Small intestine (tissue), 7 donors: ENCODE measurements around the gene GABRB2. TPM values are rescaled to one million over a fixed set of nuclear protein-coding genes. Genes with fewer than 3 reads are reported as not detected.

Source experiments
- DNase-seq, 2 donors: peaks; one replicate each; pipeline versions ENCODE4 v3.0.0 to v3.0.0-alpha.2; 2013
- FAIRE-seq: peaks from 2 replicates; lab custom pipeline; 2012; peaks lifted over from hg19 to GRCh38; lab: Jason Lieb, UNC
- H3K27ac ChIP-seq, 3 donors: one replicate each; pipeline ENCODE4 v1.5.1; 2013; ENCODE audit warnings: low read length in 2 of 3, mild to moderate bottlenecking in 2 of 3, control low read depth in 1 of 3, inconsistent platforms in 1 of 3, low read depth in 1 of 3, moderate library complexity in 1 of 3
- H3K27me3 ChIP-seq, 3 donors: one replicate each; pipeline ENCODE4 v1.6.1; 2013; ENCODE audit warnings: low read length in 3 of 3, inconsistent platforms in 1 of 3; ENCODE audit not compliant: control insufficient read depth in 3 of 3, insufficient read depth in 3 of 3
- H3K36me3 ChIP-seq, 3 donors: one replicate each; pipeline ENCODE4 v1.6.1; 2013; ENCODE audit warnings: low read length in 3 of 3, inconsistent platforms in 1 of 3, low read depth in 1 of 3, mild to moderate bottlenecking in 1 of 3, moderate library complexity in 1 of 3; ENCODE audit not compliant: control insufficient read depth in 3 of 3, insufficient read depth in 2 of 3
- H3K4me1 ChIP-seq, 3 donors: one replicate each; pipeline ENCODE4 v1.6.1; 2013; ENCODE audit warnings: low read length in 2 of 3, inconsistent platforms in 1 of 3, low read depth in 1 of 3, mild to moderate bottlenecking in 1 of 3, moderate library complexity in 1 of 3; ENCODE audit not compliant: control insufficient read depth in 3 of 3, insufficient read depth in 2 of 3
- H3K4me3 ChIP-seq, 3 donors: one replicate each; pipeline ENCODE4 v1.5.1; 2013; ENCODE audit warnings: low read length in 3 of 3, control low read depth in 1 of 3, inconsistent platforms in 1 of 3, low read depth in 1 of 3, mild to moderate bottlenecking in 1 of 3, moderate library complexity in 1 of 3
- H3K9me3 ChIP-seq, 2 donors: one replicate each; pipeline ENCODE4 v1.6.1; 2013; ENCODE audit warnings: low read depth in 1 of 2, low read length in 1 of 2; ENCODE audit not compliant: control insufficient read depth in 2 of 2, insufficient read depth in 1 of 2
- WGBS, 3 donors: extraction: QIAGEN DNeasy Blood & Tissue Kit; methylation state at CpG; one replicate each; pipeline ENCODE4 v1.1.7; 2013; 5-methylcytosine and 5-hydroxymethylcytosine counted together
- polyA plus RNA-seq, 4 donors: library from polyadenylated mRNA; stranded (reverse) in 3 of 4; unstranded in 1 of 4; fragments of 200-250 nt in 3 of 4; fragments of 120-200 nt in 1 of 4; gene quantifications; one replicate each; pipeline versions ENCODE4 v1.2.1 to v1.2.3, GENCODE V29; 2013
- donor health status: healthy with polysubstance abuse.
- donor health status: control.
- donor health status: control.
- donor health status: Bipolar disorder and iron deficiency.
- donor health status: healthy.

The GABRB2 gene
- polyA plus RNA-seq, 4 donors, result 0.22 to 3.9 (median 0.68) TPM

DNA sequence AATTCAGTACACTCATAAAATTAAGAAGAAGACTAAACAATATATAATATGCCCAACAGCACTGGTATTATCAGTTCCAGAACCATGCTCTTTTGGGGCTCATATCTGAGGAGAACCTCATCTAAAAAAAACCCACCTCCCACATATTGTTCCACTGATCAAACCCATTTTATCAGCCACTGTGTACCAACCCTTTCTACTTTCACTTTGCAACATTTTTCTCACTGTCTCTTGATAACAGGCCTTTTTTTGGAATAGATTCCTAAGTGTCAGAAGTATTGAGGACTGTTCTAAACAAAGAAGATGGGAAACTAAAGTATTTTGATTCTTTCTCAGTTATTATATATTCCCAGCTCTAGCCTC, 173.2 kb downstream of the GABRB2 start:
- Histone ChIP-seq H3K4me1 (no peaks in the 10 kb centered on the region), H3K27me3 (no peaks in the 10 kb centered on the region), H3K9me3 (no peaks in the 10 kb centered on the region), H3K27ac (no peak overlapping the region), H3K4me3 (no peak overlapping the region), H3K36me3 (no peaks in the 10 kb centered on the region)
- FAIRE-seq (no peak), DNase-seq (no peak)

DNA sequence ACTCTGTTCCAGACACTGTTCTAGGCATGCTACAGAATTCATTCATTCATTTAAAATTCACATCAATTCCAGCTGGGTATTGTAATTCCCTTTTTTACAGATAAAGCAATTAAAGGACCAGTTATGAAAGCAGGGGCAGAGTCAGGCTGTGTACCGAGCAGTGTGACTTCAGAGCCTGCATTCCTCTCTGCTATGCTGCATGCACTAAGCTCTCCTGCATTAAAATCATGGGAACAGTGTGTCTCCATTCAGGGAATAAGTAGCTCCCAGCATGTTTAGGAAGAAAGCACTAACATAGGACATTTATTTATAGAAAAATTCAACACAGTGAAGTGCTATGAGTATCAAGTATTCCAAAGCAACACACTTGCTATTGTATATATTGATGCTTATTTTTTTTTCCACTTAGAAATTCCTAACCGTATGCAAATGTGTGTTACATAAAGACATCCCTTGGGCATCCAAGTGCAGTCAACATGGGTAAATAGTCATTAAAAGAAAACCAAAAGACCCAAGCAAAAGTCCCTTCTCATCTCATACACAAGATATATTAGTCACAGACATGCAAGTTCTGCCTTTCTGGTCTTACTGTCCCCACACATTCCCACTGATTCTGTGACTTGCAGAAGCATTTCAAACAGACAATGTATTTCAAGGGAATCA, 173.7 kb downstream of the GABRB2 start:
- H3K4me3 ChIP-seq, result no peak overlapping the region
- H3K9me3 ChIP-seq, result no peaks in the 10 kb centered on the region
- H3K36me3 ChIP-seq, result no peaks in the 10 kb centered on the region
- H3K4me1 ChIP-seq, result no peaks in the 10 kb centered on the region
- no peaks in the 10 kb centered on the region for H3K27me3 ChIP-seq
- FAIRE-seq (no peak), DNase-seq (no peak)
- WGBS, 3 donors, result 55 to 70% (median 65%) methylated on average over 2 of the region's 2 CpGs
- no peak overlapping the region for H3K27ac ChIP-seq

DNA sequence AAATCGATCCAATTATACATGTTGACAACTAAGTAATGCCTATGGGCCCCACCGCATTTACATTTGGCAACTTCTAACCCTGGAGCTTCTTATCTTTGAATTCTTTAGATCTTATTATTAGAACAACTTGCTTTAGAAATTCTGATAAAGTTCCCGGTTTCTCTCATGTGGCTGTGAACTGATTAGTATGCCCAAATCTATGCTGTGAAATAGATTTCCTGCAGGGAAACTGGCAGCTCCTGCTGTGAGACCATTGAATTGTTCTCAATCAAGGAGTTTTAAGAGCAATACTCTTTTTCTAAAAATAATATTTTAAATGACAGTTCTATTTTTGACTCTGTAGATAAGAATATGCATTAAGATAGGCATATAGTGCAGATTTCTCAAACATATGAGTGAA, 177.5 kb downstream of the GABRB2 start:
- H3K9me3 ChIP-seq, result no peaks in the 10 kb centered on the region
- H3K36me3 ChIP-seq, result no peaks in the 10 kb centered on the region
- no peaks in the 10 kb centered on the region for H3K4me1 ChIP-seq
- H3K27me3 ChIP-seq, result no peaks in the 10 kb centered on the region
- DNase-seq (no peak), FAIRE-seq (no peak)
- H3K27ac ChIP-seq, result no peak overlapping the region
- 37 to 64% (median 57%) methylated on average over 3 of the region's 3 CpGs for WGBS, 3 donors
- no peak overlapping the region for H3K4me3 ChIP-seq

DNA sequence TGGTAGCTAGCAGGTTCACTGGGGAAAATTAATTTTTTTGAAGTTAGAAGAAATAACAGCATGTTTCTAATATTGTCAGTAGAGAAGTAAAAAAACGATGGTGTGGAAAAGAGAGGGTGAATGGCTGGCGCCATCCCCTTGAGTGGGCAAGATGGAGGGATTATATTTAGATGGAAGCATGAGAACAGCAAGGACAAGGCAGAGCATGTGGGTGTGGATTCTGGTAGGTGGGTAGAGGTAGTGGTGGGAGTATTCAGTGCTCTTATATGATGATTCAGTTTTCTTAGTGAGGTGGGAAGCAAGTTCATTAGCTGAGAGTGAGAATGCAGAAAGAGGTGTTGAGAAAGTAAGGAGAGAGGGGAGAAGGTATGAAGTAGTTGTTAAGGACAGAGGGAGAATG, 188.1 kb downstream of the GABRB2 start:
- Histone ChIP-seq H3K9me3 (no peaks in the 10 kb centered on the region), H3K27ac (no peak overlapping the region), H3K4me1 (no peaks in the 10 kb centered on the region), H3K4me3 (no peak overlapping the region), H3K27me3 (no peaks in the 10 kb centered on the region), H3K36me3 (no peaks in the 10 kb centered on the region)
- DNase-seq (no peak), FAIRE-seq (no peak)
- 76 to 92% (median 79%) methylated on average over 2 of the region's 2 CpGs for WGBS, 3 donors

DNA sequence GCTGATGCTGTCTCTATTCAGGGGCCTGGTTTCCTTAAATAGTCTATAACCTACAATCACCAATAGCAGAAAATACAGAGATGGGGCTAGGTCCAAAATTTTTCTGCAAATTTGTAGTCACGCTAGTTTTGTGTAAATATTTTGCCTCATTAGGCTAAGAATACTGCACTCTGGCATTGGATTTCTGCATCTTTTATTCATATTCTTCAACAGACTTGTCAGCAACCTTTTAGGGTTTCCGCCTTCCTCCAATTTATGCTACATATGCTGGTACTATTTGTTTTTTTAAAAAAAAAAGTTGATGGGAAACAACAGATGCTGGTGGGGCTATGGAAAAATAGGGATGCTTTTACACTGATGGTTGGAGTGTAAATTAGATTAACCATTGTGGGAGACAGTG, 202.3 kb downstream of the GABRB2 start:
- no peak for FAIRE-seq
- H3K27me3 ChIP-seq, result no peaks in the 10 kb centered on the region
- DNase-seq, result no peak
- no peak overlapping the region for H3K27ac ChIP-seq
- 70 to 91% (median 87%) methylated on average over 2 of the region's 2 CpGs for WGBS, 3 donors
- H3K4me1 ChIP-seq, result no peaks in the 10 kb centered on the region
- no peaks in the 10 kb centered on the region for H3K9me3 ChIP-seq
- no peak overlapping the region for H3K4me3 ChIP-seq
- H3K36me3 ChIP-seq, result no peaks in the 10 kb centered on the region

DNA sequence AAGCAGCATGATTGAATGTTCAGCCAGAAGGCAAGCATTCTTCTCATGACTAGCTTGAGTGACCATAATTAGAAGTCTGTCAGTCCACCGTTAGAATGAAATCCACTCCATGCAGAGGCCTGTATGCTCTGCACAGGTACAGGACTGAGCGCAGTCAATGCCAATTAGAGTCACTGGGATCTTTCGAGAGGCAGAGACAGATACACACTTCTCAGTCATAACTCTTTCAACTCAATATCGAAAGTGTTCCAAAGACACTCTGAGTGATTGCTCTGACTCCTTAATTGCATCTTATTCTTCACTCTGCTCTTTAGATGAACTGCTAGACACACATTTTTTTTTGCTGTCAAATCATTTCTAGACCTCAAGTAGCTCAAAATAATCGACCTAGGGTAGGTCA, 203.6 kb downstream of the GABRB2 start:
- no peak for FAIRE-seq
- Histone ChIP-seq H3K4me1 (no peaks in the 10 kb centered on the region), H3K27me3 (no peaks in the 10 kb centered on the region), H3K27ac (no peak overlapping the region), H3K4me3 (no peak overlapping the region), H3K9me3 (no peaks in the 10 kb centered on the region), H3K36me3 (no peaks in the 10 kb centered on the region)
- 74 to 79% (median 77%) methylated on average over 5 of the region's 5 CpGs for WGBS, 3 donors
- no peak for DNase-seq

DNA sequence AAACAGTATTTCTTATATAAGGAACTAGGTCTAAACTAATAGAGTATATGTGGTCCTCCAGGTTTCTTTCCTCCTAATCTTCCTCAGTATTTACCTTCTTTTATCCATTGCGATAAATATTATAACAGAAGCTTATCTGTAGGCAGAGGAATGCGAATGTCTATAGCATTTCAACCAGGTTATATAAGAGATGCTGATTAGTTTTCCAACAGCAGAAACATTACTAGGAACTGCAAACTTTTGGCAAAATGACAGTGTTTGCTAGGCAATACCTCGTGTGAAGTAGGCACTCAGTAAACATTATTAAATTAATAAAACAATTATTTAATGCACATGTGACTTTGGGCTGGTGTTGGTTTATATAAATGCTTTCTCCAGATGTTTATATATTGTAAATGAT, 206.5 kb downstream of the GABRB2 start:
- DNase-seq (peak in 1 of 2 donors; percentile 13), FAIRE-seq (no peak)
- 13 to 51% (median 14%) methylated on average over 3 of the region's 3 CpGs for WGBS, 3 donors
- no peaks in the 10 kb centered on the region for H3K27me3 ChIP-seq
- no peak overlapping the region for H3K27ac ChIP-seq
- no peaks in the 10 kb centered on the region for H3K9me3 ChIP-seq
- no peaks in the 10 kb centered on the region for H3K36me3 ChIP-seq
- no peak overlapping the region for H3K4me3 ChIP-seq
- H3K4me1 ChIP-seq, result no peaks in the 10 kb centered on the region

DNA sequence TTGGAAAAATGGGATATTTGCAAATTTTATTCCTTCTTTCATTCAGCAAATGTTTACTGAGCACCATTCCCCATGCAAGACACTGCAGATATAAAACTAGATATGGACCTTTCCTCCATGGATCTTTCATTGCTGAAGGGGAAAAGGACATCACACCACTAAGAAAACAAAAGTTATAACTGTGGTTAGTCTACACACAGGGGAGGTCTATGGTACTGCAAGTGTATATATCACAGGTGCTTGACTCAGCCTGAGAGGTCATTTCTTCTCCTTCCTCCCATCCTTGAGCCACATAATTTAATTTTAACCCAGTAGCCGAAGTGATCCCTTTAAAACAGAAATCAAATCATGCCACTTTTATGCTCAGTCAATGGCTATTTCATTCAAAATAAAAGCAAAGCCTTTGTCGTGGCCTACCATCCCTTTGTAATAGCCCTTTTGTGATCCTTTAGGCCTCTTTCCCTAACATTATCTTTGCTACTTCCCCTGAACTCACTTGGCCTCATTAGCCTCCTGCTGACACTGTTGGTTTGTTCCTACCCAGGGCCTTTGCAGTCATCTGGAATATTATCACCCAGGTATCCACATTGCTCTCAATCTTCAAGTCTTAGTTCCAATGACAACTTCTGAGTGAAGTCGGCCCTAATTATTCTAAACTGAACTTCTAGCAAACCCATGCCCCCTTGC, 213.2 kb downstream of the GABRB2 start:
- no peaks in the 10 kb centered on the region for H3K36me3 ChIP-seq
- FAIRE-seq (no peak), DNase-seq (peak in 1 of 2 donors; percentile 35)
- H3K9me3 ChIP-seq, result no peaks in the 10 kb centered on the region
- H3K4me1 ChIP-seq, result peaks cover 0 to 3% (median 0%) of the 10 kb centered on the region in 3 donors
- H3K27me3 ChIP-seq, result no peaks in the 10 kb centered on the region
- H3K4me3 ChIP-seq, result no peak overlapping the region
- peak overlapping the region in 1 of 3 donors; percentile 1 for H3K27ac ChIP-seq
- WGBS, 3 donors, result 72 to 95% (median 77%) methylated on average over 3 of the region's 3 CpGs
